HG03558 (cell line): ENCODE measurements around the gene PLXNA4.
"Not testable (repeated sequence)": the region's sequence is repeated elsewhere in the genome, so short reads cannot be mapped to it uniquely, and the experiment has no call there.

Experiments used
- ATAC-seq: cut with Tn5 transposase; IDR thresholded peaks from one replicate; pipeline ENCODE4 v1.9.1; 2021; ENCODE audit warnings: moderate number of reproducible peaks; ENCODE audit not compliant: unreplicated experiment; ENCODE audit errors: extremely low read depth

PLXNA4 gene

GRCh38 chr7:132197772-132198171 is 378.5 kb downstream of the PLXNA4 start:
- no peak for ATAC-seq

GRCh38 chr7:132193898-132194297 is 382.4 kb downstream of the PLXNA4 start:
- no peak for ATAC-seq

DNA sequence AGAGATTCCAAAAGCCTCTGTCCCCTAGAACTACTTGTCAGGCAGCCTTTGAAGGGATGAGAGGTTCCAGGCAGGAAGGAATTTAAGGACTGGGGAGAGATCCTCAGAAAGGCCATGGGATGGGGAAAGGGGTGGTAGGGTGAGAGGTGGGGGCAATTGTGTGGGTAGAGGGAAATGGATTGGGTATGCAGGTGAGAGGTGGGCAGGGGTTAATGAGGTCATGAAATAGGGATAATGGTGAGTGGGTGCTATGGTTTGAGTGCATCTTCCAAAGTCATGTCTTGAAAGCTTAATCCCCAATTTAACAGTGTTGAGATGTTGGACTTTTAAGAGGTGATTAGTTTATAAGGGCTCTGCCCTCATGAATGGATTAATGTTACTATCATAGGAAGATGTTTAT is 383.5 kb downstream of the PLXNA4 start:
- ATAC-seq, result no peak

DNA sequence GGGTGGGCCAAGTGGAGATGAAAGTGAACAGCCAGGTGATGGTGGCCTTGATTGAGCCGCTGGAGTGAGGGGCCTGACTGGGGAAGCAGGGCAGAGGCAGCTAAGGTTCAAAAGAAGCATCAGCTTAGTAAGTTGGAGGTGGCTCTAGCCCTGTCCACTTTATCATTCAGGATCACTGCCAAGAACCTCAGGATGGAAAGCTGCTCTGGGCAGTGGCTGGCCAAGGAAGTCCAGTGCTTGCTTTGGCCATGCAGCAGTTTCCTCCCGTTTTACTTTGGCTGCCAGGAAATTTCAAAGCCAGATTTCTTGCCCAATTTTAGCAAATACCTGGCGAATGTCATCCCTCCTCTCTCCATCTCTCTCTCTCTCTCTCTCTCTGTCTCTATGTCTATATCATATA is 384.9 kb downstream of the PLXNA4 start:
- no peak for ATAC-seq

GRCh38 chr7:132190683-132191082 is 385.6 kb downstream of the PLXNA4 start:
- no peak for ATAC-seq

- ATAC-seq, result no peak
These were observed 386.4 kb downstream of the PLXNA4 start for GRCh38 chr7:132189881-132190280.

DNA sequence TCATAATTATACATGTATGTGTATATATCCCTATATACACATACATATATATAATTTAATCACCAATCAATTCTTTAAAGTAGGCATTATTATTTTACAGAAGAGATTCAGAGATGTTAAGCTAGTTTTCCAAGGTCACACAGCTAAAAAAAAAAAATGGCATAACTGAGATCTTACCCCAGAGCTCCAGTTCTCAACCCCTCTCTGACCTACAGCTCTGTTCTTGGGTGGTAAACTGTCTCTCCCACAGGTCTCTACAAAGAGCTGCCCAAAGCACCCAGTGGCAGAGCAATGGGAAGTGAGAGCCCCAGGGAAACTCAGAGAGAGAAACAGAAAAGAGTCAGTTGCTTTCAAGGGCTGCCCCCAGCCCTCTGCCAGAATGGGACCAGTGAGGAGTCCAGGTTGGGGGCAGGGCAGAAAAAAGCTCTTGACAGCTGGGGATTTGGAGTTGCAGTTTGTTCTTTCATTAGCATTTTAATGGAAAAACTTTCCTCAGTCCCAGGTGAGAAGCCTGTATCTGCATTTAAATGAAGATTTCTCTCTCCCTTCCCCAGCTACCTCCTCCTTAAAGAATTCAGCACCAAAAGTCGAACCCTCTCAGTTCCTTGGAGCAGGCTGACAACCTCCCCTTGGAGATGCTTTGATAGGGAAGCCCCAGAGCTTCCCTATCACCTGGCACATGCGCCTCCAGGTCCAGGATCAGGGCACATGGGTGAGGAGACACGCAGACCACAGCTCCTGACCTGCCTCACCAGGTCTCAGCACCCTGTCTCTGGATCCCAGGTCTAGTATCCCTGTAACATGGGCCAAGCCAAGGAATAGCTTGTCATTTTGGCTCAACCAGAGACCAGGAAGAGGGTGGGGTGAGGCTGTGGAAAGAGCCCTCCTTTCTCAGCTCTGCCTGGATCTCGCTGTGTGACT is 388.1 kb downstream of the PLXNA4 start:
- ATAC-seq, result no peak

GRCh38 chr7:132187391-132187790 is 388.9 kb downstream of the PLXNA4 start:
- ATAC-seq, result no peak

- ATAC-seq, result no peak
These were observed 391.1 kb downstream of the PLXNA4 start for GRCh38 chr7:132185150-132185549.

GRCh38 chr7:132183781-132184380 is 392.4 kb downstream of the PLXNA4 start:
- ATAC-seq, result no peak

GRCh38 chr7:132182992-132183391 is 393.3 kb downstream of the PLXNA4 start:
- ATAC-seq, result no peak

- ATAC-seq, result no peak
These were observed 394.2 kb downstream of the PLXNA4 start for GRCh38 chr7:132181946-132182685.

- no peak for ATAC-seq
These were observed 394.9 kb downstream of the PLXNA4 start for GRCh38 chr7:132181371-132181770.

GRCh38 chr7:132180481-132180880 is 395.8 kb downstream of the PLXNA4 start:
- no peak for ATAC-seq

DNA sequence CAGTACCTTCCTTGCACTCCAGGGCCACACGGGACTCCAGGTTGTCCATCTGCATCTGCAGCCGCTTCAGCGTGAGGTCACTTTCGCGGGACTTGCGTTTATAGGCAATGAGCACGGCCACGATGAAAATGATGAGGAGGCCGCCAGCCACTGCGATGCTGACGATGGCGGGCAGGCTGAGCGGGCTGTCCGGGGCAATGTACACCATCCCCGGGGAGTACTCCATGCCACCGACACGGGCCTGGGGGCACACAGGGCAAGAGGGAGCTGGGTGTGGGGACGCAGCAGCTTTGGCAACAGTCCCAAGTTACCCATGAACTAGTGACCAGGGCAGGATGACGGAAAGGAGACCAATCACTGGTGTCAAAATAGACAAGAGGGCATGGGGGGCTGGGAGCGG is 396.6 kb downstream of the PLXNA4 start:
- no peak for ATAC-seq

GRCh38 chr7:132179080-132179430 is 397.2 kb downstream of the PLXNA4 start:
- no peak for ATAC-seq

- not testable (repeated sequence) for ATAC-seq
These were observed 397.7 kb downstream of the PLXNA4 start for GRCh38 chr7:132178402-132179079.

DNA sequence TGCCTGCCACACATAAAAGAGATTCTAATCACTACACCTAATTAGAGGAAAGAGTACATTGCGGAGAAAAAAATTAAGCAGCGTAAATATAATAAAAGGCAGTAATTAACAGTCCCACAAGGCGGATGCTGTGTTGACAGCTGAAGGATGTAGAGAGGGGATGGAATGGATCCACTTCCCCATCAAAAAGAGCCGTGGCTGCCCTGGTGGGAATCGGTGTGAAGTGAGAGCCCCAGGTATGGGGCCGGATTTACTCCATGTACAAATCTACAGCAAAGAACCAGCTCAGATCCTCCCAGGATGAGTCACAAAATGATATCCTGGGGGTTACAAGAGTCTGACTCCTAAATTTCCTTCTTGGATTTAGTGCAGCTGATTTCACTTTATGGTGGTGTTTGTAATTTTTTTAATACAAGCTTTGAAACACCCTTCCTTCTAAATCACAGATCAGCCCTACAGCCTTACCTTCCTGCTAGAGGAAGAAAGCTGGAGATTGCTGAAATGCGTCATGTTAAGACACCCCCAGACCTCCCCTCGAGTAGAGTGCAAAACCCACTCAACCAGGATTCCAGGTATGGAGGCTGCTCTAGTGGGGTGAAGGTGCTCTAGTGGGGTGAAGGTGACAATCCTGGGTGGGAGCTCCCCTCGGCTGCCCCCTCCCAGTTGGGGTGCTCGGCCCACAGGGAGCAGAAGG is 398.4 kb downstream of the PLXNA4 start:
- ATAC-seq, result no peak

DNA sequence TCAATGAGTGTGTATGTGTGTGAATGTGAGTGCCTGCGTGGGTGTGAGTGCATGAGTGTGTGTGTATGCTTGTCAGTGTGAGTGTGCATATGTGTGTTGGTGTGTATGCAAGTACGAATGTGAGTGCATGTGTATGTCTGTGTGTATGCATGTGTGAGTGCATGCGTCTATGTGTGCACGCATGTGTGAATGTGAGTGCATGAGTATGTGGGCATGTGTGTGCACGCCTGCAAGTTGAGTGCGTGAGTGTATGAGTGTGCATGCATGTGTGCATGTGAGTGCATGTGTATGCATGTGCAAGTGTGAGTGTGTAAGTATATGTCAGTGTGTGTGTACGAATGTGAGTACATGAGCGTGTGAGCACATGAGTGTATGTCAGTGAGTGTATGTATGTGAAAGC is 399.6 kb downstream of the PLXNA4 start:
- ATAC-seq, result no peak

- no peak for ATAC-seq
These were observed 405.1 kb downstream of the PLXNA4 start for GRCh38 chr7:132171130-132171576.
